Measurements from ENCODE around the gene BLM.

BLM gene

DNA sequence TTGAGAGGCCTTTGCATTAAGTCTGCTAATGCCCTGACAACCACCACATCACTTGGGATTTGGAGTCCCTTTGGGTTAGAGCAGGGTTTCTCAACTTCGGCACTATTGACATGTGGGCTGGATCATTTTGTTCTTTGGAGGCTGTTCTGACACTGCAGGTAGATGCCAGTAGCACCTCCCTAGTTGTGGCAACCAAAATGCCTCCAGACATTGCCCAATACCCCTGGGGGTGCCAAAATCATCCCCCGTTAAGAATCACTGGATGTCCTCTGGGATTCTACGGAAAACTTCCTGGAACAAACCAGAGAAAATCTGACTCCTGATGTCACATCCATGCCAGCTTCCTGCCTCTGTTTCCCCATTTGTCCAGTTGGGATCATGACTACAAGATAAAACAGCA, 37.2 kb upstream of the BLM start:
- DNase-seq (ENCODE audit: low read depth) = no peak
- H3K4me3 ChIP-seq (ENCODE audit: control insufficient read depth, low read depth, low read length) = no peak overlapping the region
- TF ChIP-seq, protein P1, sequence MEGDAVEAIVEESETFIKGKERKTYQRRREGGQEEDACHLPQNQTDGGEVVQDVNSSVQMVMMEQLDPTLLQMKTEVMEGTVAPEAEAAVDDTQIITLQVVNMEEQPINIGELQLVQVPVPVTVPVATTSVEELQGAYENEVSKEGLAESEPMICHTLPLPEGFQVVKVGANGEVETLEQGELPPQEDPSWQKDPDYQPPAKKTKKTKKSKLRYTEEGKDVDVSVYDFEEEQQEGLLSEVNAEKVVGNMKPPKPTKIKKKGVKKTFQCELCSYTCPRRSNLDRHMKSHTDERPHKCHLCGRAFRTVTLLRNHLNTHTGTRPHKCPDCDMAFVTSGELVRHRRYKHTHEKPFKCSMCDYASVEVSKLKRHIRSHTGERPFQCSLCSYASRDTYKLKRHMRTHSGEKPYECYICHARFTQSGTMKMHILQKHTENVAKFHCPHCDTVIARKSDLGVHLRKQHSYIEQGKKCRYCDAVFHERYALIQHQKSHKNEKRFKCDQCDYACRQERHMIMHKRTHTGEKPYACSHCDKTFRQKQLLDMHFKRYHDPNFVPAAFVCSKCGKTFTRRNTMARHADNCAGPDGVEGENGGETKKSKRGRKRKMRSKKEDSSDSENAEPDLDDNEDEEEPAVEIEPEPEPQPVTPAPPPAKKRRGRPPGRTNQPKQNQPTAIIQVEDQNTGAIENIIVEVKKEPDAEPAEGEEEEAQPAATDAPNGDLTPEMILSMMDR (conservative IDR thresholded peaks at IDR 0.05; ENCODE audit: control insufficient read depth, insufficient read depth, low read depth, low read length) = no peak

DNA sequence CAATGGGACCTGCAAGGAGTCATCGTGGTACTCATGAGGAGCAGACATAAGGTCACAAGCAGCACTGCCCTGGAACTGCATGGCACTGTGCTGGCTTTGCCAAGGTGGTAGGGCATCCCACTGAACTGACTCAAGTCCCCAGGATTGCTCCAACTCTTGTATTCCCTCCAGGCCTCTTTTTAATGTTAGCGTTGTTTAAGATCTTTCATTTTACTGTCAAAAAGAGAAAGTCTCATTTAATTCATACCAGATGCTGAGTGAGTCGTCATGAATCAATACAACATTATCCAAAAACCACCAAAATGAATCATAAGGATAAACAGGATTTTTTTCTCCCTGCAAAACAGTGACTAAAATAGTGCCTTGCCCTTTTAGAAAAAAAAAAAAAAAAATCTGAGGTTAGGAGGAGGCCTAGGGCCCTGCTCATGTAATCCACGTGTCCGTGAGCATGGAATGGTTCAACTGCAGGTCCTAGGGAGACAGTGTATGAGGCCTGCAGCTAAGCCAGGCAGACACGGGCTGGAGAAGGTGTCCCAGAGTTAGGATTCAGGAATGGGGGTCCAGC, 36.7 kb upstream of the BLM start:
- H3K4me3 ChIP-seq (ENCODE audit: control insufficient read depth, low read depth, low read length) = no peak overlapping the region
- TF ChIP-seq, protein P1 (conservative IDR thresholded peaks at IDR 0.05; ENCODE audit: control insufficient read depth, insufficient read depth, low read depth, low read length) = no peak
- DNase-seq (ENCODE audit: low read depth) = peak; percentile 98

DNA sequence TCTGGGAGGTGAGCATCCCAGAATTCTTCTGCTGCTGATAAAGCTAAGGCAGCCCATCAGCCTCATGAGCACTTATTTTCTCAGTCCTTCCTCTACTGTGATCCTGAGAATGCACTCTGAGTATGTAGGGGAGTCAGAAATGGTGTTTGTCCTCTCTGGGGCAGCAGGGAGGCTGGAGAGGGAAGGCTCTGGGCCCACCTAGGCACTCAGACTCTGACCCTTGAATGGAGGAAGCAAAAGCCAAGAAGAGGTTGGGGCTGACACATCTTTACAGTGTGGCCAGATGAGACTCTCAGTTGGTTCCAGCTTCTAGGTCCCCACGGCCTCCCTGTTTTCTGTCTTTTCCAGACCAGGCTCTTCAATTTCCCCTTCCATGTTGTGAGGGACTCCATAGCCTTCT, 36.1 kb upstream of the BLM start:
- H3K4me3 ChIP-seq (ENCODE audit: control insufficient read depth, low read depth, low read length) = no peak overlapping the region
- no peak for DNase-seq (ENCODE audit: low read depth)
- TF ChIP-seq, protein P1 (conservative IDR thresholded peaks at IDR 0.05; ENCODE audit: control insufficient read depth, insufficient read depth, low read depth, low read length) = no peak

DNA sequence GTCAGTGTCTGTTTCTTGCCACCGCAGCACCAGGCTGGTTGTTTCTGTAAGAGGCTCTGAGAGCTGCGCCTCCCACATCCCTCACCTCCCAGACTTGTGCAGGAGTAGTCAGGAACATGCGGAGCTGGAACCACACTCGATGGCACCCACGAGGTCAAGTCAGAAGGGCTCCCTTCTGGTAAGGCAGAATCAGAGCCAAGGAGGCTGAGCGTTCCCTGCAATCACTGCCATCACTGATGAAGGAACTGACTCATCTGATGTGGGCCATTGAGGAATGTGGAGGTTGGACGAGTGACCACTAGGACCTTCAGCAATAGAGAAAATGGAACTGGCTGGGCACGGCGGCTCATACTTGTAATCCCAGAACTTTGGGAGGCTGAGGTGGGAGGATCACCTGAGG, 35.7 kb upstream of the BLM start:
- peak; percentile 98 for DNase-seq (ENCODE audit: low read depth)
- TF ChIP-seq, protein P1 (conservative IDR thresholded peaks at IDR 0.05; ENCODE audit: control insufficient read depth, insufficient read depth, low read depth, low read length) = no peak
- H3K4me3 ChIP-seq (ENCODE audit: control insufficient read depth, low read depth, low read length) = no peak overlapping the region

DNA sequence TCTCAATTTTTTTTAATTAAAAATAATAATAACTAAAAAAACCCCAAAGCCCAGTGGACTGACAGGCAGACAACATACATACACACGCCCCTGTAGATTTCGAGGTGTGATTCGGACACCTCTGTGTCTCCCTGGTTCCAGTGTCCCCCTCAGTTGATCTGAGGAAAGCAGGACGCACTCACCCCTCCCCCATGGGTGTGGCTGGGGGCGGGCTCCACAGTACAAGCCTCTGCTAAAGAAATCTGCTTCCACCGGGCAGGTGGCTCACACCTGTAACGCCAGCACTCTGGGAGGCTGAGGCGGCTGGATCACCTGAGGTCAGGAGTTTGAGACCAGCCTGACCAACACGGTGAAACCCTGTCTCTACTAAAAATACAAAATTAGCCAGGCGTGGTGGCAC, 33.8 kb upstream of the BLM start:
- TF ChIP-seq, protein P1 (conservative IDR thresholded peaks at IDR 0.05; ENCODE audit: control insufficient read depth, insufficient read depth, low read depth, low read length) = no peak
- no peak overlapping the region for H3K4me3 ChIP-seq (ENCODE audit: control insufficient read depth, low read depth, low read length)
- DNase-seq (ENCODE audit: low read depth) = no peak

DNA sequence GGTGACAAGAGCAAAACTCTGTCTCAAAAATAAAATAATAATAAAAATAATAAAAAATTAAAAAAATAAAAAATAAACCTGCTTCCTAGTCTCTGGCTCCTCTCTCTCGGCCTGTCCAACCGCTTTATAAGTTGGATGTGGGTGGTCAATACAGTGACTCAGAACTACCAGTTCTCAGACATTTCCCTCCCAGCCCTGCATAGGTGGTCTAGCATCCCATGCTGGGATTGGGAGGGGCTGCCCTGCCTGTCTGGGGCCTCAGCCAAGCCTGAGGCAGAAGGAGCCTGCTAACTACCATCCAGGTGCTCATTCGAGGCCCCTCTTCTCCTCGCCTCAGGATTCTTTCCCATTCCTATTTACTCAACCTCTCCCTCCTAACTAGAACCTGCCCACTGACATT, 33.3 kb upstream of the BLM start:
- no peak for DNase-seq (ENCODE audit: low read depth)
- TF ChIP-seq, protein P1 (conservative IDR thresholded peaks at IDR 0.05; ENCODE audit: control insufficient read depth, insufficient read depth, low read depth, low read length) = no peak
- no peak overlapping the region for H3K4me3 ChIP-seq (ENCODE audit: control insufficient read depth, low read depth, low read length)

DNA sequence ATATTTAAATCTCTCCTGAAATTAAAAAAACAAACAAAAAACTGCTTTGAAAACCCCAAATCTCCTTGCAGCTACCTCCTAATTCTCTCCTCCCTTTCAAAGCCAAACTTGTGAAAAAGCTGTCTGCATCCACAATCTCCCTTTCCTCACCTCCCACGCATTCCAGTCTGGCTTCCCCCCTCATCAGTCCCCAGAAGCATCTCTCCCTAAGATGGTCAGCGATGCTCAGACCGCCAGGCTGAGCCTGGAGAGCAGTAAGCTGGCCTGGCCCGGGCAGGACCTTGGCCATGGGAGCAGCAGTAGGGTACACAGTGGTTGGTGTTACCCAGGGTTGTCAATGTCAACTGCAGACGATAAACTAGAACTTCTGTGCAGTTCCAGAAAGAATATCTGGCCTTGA, 32.9 kb upstream of the BLM start:
- TF ChIP-seq, protein P1 (conservative IDR thresholded peaks at IDR 0.05; ENCODE audit: control insufficient read depth, insufficient read depth, low read depth, low read length) = no peak
- no peak overlapping the region for H3K4me3 ChIP-seq (ENCODE audit: control insufficient read depth, low read depth, low read length)
- DNase-seq (ENCODE audit: low read depth) = no peak
